ENCODE measurements around the gene TRMT10A.

TRMT10A gene

DNA sequence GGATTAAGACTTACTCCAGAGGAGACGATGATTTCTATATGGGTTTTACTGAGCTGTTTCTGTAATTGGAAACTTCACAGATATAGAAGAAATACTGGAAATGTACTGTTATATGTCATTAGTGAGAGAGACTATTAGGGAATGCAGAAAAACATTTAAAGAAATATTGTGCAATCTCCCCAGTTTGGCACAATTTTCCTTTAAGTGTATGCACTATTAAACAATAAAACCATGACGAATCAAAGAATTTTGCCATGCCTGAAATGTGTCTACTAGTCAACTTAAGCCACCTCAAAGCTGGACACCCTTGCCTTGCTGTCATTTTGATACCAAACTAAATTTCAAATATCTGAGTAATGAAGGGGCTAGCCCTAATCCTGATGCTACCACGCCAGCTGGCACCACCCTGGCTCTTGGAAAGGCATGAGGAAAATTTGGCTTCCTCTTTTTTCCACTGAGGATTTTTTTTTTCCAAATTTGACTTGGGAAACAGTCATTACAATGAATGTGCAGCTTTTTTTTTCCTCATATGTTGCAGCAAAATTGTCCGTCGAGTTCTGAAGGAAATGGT lies 46.9 kb upstream of the TRMT10A start:
- Histone ChIP-seq H3K4me3 (ENCODE audit: low read length, poor library complexity, severe bottlenecking) (no peak overlapping the region), H3K79me2 (ENCODE audit: insufficient read depth, low read length) (no peaks in the 10 kb centered on the region), H3K4me2 (ENCODE audit: low read depth, low read length, poor library complexity, severe bottlenecking) (no peak overlapping the region), H3F3A (ENCODE audit: low read depth) (no peaks in the 10 kb centered on the region), H3K36me3 (ENCODE audit: insufficient read depth, low read length) (no peaks in the 10 kb centered on the region), H3K4me1 (ENCODE audit: insufficient read depth, low read length, poor library complexity, severe bottlenecking) (no peaks in the 10 kb centered on the region), H2AFZ (ENCODE audit: low read length) (no peak overlapping the region), H4K20me1 (ENCODE audit: insufficient read depth, low read length, poor library complexity, severe bottlenecking) (no peaks in the 10 kb centered on the region), H3K27me3 (ENCODE audit: insufficient read depth, low read length, poor library complexity, severe bottlenecking) (no peaks in the 10 kb centered on the region), H3K9me3 (ENCODE audit: insufficient read depth, low read depth, low read length) (no peaks in the 10 kb centered on the region), H3K9ac (ENCODE audit: low read depth, low read length, poor library complexity, severe bottlenecking) (no peak overlapping the region), H3K9me2 (replicated peaks; ENCODE audit: low read depth, low read length) (no peaks in the 10 kb centered on the region)
- TF ChIP-seq CTCF (conservative IDR thresholded peaks at IDR 0.05; ENCODE audit: low read length) (no peak), EZH2phosphoT487 (IDR thresholded peaks at IDR 0.05; ENCODE audit: borderline replicate concordance) (no peak)

DNA sequence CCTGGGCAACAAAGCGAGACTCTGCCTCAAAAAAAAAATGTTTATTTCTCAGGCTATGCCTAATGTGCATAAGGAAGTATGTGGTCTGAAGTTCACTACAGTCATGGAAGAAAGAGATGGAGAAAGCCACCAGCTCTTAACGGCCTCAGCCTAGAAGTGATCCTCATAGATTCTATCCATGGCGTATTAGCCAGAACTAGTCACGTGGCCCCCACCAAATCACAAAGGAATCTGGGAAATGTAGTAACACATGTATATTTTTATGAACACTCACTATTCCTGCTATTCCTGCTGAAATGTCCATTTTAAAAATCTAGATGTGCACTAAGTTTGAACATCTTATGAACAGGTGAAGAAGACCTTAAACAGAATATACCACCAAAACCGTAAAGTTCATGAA lies 44.6 kb upstream of the TRMT10A start:
- Histone ChIP-seq H3K27me3 (ENCODE audit: insufficient read depth, low read length, poor library complexity, severe bottlenecking) (no peaks in the 10 kb centered on the region), H3K9me3 (ENCODE audit: insufficient read depth, low read depth, low read length) (no peaks in the 10 kb centered on the region), H3K79me2 (ENCODE audit: insufficient read depth, low read length) (no peaks in the 10 kb centered on the region), H3K36me3 (ENCODE audit: insufficient read depth, low read length) (no peaks in the 10 kb centered on the region), H3K9ac (ENCODE audit: low read depth, low read length, poor library complexity, severe bottlenecking) (no peak overlapping the region), H3K9me2 (replicated peaks; ENCODE audit: low read depth, low read length) (no peaks in the 10 kb centered on the region), H3F3A (ENCODE audit: low read depth) (no peaks in the 10 kb centered on the region), H3K4me2 (ENCODE audit: low read depth, low read length, poor library complexity, severe bottlenecking) (no peak overlapping the region), H3K4me3 (ENCODE audit: low read length, poor library complexity, severe bottlenecking) (no peak overlapping the region), H4K20me1 (ENCODE audit: insufficient read depth, low read length, poor library complexity, severe bottlenecking) (no peaks in the 10 kb centered on the region), H3K4me1 (ENCODE audit: insufficient read depth, low read length, poor library complexity, severe bottlenecking) (no peaks in the 10 kb centered on the region), H2AFZ (ENCODE audit: low read length) (no peak overlapping the region)
- no peak for TF ChIP-seq EZH2phosphoT487 (IDR thresholded peaks at IDR 0.05; ENCODE audit: borderline replicate concordance)
- TF ChIP-seq CTCF (conservative IDR thresholded peaks at IDR 0.05; ENCODE audit: low read length), result no peak

DNA sequence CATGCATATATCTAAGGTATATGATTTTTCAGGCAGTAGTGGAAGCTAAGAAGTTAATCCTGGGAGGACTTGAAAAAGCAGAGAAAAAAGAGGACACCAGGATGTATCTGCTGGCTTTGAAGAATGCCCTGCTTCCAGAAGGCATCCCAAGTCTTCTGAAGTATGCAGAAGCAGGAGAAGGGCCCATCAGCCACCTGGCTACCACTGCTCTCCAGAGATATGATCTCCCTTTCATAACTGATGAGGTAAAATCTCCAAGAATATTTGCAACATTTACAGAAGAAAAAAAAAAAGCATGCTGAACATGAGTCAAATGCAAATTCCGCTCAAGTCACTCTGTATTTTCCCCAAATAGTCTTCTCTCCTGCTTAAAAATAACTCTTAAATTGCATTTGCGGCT lies 42.9 kb upstream of the TRMT10A start:
- H3K4me3 ChIP-seq (ENCODE audit: low read length, poor library complexity, severe bottlenecking), result no peak overlapping the region
- no peak overlapping the region for H2AFZ ChIP-seq (ENCODE audit: low read length)
- H3K27me3 ChIP-seq (ENCODE audit: insufficient read depth, low read length, poor library complexity, severe bottlenecking), result no peaks in the 10 kb centered on the region
- TF ChIP-seq EZH2phosphoT487 (IDR thresholded peaks at IDR 0.05; ENCODE audit: borderline replicate concordance), result no peak
- no peak for TF ChIP-seq CTCF (conservative IDR thresholded peaks at IDR 0.05; ENCODE audit: low read length)
- H3K9ac ChIP-seq (ENCODE audit: low read depth, low read length, poor library complexity, severe bottlenecking), result no peak overlapping the region
- no peak overlapping the region for H3K4me2 ChIP-seq (ENCODE audit: low read depth, low read length, poor library complexity, severe bottlenecking)
- H3K36me3 ChIP-seq (ENCODE audit: insufficient read depth, low read length), result no peaks in the 10 kb centered on the region
- H3K9me3 ChIP-seq (ENCODE audit: insufficient read depth, low read depth, low read length), result no peaks in the 10 kb centered on the region
- no peaks in the 10 kb centered on the region for H3K4me1 ChIP-seq (ENCODE audit: insufficient read depth, low read length, poor library complexity, severe bottlenecking)
- no peaks in the 10 kb centered on the region for H4K20me1 ChIP-seq (ENCODE audit: insufficient read depth, low read length, poor library complexity, severe bottlenecking)
- no peaks in the 10 kb centered on the region for H3K9me2 ChIP-seq (replicated peaks; ENCODE audit: low read depth, low read length)
- no peaks in the 10 kb centered on the region for H3F3A ChIP-seq (ENCODE audit: low read depth)
- no peaks in the 10 kb centered on the region for H3K79me2 ChIP-seq (ENCODE audit: insufficient read depth, low read length)

All from Loucy (cell line).